ENCODE data around the gene AP3S1.

DNA sequence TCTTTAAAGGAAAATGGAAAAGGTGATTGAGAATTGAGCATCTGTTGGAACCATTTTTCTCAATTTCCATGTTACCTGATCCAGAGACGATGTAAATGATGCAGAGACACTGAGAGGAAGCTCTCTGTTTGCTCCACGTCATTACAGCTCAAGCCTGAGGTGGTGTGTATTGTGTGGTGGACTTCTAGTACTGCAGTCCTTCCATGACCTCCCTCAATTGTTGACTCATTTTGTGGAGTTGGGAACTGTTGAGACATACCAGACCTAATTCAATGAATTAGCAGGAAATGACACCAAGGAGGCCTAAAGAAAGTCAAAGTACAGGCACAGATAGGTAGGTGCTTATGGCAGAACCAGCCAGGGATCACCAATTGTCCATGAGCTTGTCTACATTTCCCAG, 104.9 kb downstream of the AP3S1 start:
- TF ChIP-seq CTCF (conservative IDR thresholded peaks at IDR 0.05; ENCODE audit: low read length) (no peak), EZH2phosphoT487 (IDR thresholded peaks at IDR 0.05; ENCODE audit: borderline replicate concordance, low read depth, low read length) (no peak)

Data from OCI-LY7 (cell line).